GM19438 (cell line): ENCODE measurements around the gene RBFOX1.

Source experiments
- ATAC-seq: cut with Tn5 transposase; IDR thresholded peaks from one replicate; pipeline ENCODE4 v1.9.1; 2021; ENCODE audit warnings: low read depth; ENCODE audit not compliant: unreplicated experiment

The RBFOX1 gene

DNA sequence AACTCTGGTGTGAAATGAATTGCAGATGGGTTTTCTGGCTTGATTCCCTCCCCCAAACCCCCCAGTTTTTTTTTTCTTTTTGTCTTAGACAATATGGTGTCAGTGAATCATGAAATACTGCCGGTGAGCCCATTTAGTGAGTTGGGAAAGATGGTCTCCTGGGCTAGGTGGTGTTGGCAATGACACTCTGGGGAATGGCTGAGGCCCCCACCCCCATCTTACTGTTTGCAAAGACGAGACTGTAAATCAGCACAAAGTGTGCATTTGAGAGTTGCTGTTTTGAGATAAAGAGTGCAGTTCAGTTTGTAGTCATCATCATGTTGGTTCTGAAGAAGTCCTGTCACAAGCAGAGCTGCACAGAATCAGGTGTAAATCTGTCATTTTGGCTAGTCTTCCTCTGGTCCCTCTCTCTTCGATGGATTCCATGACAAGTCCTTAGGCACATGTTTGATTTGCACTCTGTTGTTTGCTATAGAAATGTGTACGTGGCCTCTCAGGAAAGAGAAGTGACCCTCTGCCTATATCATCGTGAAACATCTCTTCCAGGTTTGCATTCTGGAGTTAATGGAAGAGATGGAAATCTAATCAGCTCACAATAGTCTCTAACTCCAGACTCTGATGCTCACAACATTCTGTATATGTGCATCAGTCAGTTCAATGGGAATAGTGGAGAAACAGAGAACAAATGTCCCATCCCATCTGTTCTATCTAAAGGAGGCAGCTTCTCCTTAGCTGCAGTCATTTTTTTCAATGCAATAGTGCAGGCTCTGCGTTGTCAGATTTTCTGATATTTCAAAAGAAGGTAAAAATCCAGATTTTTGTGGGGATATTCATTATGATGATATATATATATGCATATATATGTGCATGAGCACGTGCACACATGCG is 34.6 kb downstream of the RBFOX1 start:
- ATAC-seq = no peak

- no peak for ATAC-seq
Observed at GRCh38 chr16:7369204-7369603, 36.6 kb downstream of the RBFOX1 start.

GRCh38 chr16:7372095-7372494 is 39.5 kb downstream of the RBFOX1 start:
- no peak for ATAC-seq

GRCh38 chr16:7373776-7374175 is 41.1 kb downstream of the RBFOX1 start:
- ATAC-seq = no peak

DNA sequence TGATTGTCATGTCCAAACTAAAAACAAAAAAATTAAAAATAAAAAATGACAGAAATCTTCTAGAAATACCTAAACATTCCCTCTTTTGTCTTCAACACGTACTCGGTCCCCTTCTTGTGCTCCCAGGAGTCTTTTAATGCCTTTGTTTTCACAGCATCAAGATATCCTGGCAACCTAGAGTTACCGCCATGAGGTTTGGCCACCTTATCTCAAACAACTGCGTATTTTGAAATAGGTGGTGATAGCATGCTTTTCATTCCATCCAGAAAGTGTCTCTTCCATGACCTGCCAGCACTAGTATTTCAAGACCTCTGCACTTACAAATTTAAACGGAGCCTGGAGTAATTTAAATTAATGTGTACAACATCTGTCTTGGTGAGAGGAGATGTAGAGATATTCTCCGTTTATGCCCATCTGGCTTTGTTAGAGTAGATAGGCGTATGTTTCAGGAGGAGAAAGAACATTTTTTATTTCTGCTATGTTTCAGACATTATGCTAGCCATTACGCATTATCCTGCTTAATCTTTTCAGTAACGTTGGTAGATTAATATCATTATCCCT is 42.0 kb downstream of the RBFOX1 start:
- no peak for ATAC-seq

- no peak for ATAC-seq
Observed at GRCh38 chr16:7376227-7376626, 43.6 kb downstream of the RBFOX1 start.

GRCh38 chr16:7377231-7377630 is 44.6 kb downstream of the RBFOX1 start:
- no peak for ATAC-seq

GRCh38 chr16:7378024-7378695 is 45.5 kb downstream of the RBFOX1 start:
- no peak for ATAC-seq

- no peak for ATAC-seq
Observed at GRCh38 chr16:7380441-7380840, 47.8 kb downstream of the RBFOX1 start.

- no peak for ATAC-seq
Observed at GRCh38 chr16:7380911-7381310, 48.3 kb downstream of the RBFOX1 start.

DNA sequence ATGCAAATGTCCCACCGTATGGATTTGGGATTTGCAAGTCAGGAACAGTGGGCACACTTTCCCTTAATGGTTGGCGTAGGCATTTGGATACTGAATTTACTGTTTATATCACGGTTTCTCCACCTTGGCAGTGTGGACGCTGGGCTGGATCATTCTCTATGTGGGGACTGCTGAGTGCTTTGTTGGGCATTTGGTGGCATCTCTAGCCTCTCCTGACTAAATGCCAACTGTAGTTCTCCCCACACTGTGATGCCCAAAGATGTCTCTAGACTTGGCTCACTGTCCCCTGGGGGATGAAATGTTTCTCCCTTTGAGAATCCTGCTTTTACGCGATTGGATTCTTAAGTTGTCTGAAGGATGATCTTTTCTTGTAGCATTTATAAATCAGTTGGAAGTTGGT is 49.0 kb downstream of the RBFOX1 start:
- no peak for ATAC-seq

DNA sequence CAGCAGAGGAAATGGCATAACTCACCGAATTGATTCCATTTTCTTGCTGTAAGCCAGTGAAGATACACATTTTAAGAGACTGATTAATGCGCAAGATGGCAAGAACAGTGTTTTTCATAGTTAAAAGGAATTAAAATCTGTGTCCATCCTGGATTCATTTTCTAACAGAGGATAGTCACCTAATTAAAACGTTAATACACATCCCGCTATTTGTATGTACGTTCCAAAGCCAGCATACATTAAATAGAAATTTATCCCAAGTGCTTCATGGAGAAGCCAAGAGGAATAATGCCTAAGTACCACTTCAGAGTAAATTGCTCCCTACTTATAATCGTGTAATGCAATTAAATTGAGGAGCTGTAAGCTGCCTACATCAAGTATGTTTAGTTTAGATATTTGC is 49.9 kb downstream of the RBFOX1 start:
- no peak for ATAC-seq

DNA sequence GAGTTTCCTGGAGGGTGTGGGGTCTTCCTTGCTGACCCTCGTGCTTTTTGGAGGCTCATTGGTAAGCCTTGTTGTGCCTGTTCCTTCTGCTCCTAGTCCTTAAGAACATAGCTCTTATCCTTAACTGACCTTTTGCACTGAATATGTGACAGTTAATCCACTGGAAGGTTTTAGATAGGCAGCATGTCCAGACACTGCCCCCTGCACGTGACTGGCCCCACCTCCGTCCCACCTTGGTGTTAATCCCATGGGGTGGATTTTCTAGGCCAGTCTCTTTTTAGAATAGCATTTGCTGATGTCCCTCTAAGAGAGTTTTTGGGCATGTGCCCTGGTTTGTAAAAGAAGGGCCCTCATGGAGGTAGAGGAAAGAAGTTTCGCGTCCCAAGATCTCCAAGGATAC is 58.3 kb downstream of the RBFOX1 start:
- ATAC-seq = no peak

- ATAC-seq = no peak
Observed at GRCh38 chr16:7391694-7392093, 59.0 kb downstream of the RBFOX1 start.

GRCh38 chr16:7392206-7392605 is 59.6 kb downstream of the RBFOX1 start:
- no peak for ATAC-seq

DNA sequence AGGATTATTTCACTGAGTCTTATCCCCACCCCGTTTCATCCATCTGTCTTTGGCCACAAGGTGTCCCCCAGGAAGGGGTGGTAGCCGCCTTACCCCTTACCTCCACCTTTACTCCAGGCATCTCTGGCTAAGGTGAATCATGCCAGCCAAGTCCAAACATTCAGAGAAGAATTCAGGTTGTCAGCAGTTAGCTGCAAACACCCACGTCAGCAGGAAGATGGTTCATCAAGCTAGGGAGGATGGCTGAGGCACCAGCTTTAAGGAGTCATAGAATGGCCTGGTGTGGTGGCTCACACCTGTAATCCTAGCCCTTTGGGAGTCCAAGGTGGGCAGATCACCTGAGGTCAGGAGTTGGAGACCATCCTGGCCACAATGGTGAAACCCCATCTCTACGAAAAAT is 61.0 kb downstream of the RBFOX1 start:
- ATAC-seq = no peak

GRCh38 chr16:7394720-7395336 is 62.2 kb downstream of the RBFOX1 start:
- no peak for ATAC-seq

- no peak for ATAC-seq
Observed at GRCh38 chr16:7397901-7398300, 65.3 kb downstream of the RBFOX1 start.

GRCh38 chr16:7398536-7398935 is 65.9 kb downstream of the RBFOX1 start:
- no peak for ATAC-seq

DNA sequence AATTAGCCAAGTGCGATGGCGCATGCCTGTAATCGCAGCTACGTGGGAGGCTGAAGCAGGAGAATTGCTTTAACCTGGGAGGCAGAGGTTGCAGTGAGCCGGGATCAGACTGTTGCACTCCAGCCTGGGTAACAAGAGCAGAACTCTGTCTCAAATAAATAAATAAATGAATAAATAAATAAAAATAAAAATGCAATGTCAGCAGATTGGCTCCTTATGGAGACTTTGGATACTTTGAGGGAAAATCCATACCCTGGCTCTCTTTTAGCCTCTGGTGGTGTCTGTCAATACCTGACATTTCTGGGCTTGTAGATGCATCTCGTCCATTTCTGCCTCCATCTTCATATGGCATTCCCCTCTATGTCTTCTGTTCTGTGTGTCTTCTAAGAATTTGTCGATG is 66.7 kb downstream of the RBFOX1 start:
- ATAC-seq = no peak
